Renal pelvis (tissue), 12 donors: Measurements from ENCODE around the gene RFTN2. TPM values are rescaled to one million over a fixed set of nuclear protein-coding genes. Genes with fewer than 3 reads are reported as not detected.
"Not testable (repeated sequence)": the region's sequence is repeated elsewhere in the genome, so short reads cannot be mapped to it uniquely, and the experiment has no call there.

ENCODE experiments used
- DNase-seq: peaks from one replicate; pipeline ENCODE4 v3.0.0-alpha.2; 2013
- long read RNA-seq, 16 experiments: transcript quantifications; one replicate each; lab custom pipeline, GENCODE V29; 2026
- polyA plus RNA-seq, 3 donors: library from polyadenylated mRNA; unstranded; fragments of 120-200 nt; gene quantifications; one replicate each; pipeline ENCODE4 v1.2.1, GENCODE V29; 2013; ENCODE audit not compliant: insufficient read length in 3 of 3

RFTN2 gene
- 10 to 100 TPM; 14.5 to 18.3 (median 16.3) TPM for polyA plus RNA-seq
- long read RNA-seq, donor 1, full-length matches to known transcripts, result 5 of 14 reads
- long read RNA-seq, donor 1, partial matches to known transcripts, result 9 of 14 reads
- long read RNA-seq, donor 1, other reads (novel, unspliced or antisense), result 0 of 14 reads
- long read RNA-seq, donor 2, full-length matches to known transcripts, result 5 of 5 reads
- long read RNA-seq, donor 2, partial matches to known transcripts, result 0 of 5 reads
- long read RNA-seq, donor 2, other reads (novel, unspliced or antisense), result 0 of 5 reads
- long read RNA-seq, donor 3, full-length matches to known transcripts, result 4 of 4 reads
- long read RNA-seq, donor 3, partial matches to known transcripts, result 0 of 4 reads
- long read RNA-seq, donor 3, other reads (novel, unspliced or antisense), result 0 of 4 reads
- long read RNA-seq, donor 4, full-length matches to known transcripts, result 7 of 14 reads
- long read RNA-seq, donor 4, partial matches to known transcripts, result 7 of 14 reads
- long read RNA-seq, donor 4, other reads (novel, unspliced or antisense), result 0 of 14 reads
- long read RNA-seq, donor 5, full-length matches to known transcripts, result 1 of 1 reads
- long read RNA-seq, donor 5, partial matches to known transcripts, result 0 of 1 reads
- long read RNA-seq, donor 5, other reads (novel, unspliced or antisense), result 0 of 1 reads
- long read RNA-seq, donor 6, full-length matches to known transcripts, result 6 of 25 reads
- long read RNA-seq, donor 6, partial matches to known transcripts, result 19 of 25 reads
- long read RNA-seq, donor 6, other reads (novel, unspliced or antisense), result 0 of 25 reads
- long read RNA-seq, donor 7, full-length matches to known transcripts, result 4 of 4 reads
- long read RNA-seq, donor 7, partial matches to known transcripts, result 0 of 4 reads
- long read RNA-seq, donor 7, other reads (novel, unspliced or antisense), result 0 of 4 reads
- long read RNA-seq, donor 8, full-length matches to known transcripts, result 4 of 4 reads
- long read RNA-seq, donor 8, partial matches to known transcripts, result 0 of 4 reads
- long read RNA-seq, donor 8, other reads (novel, unspliced or antisense), result 0 of 4 reads
- long read RNA-seq, donor 9, full-length matches to known transcripts, result 7 of 7 reads
- long read RNA-seq, donor 9, partial matches to known transcripts, result 0 of 7 reads
- long read RNA-seq, donor 9, other reads (novel, unspliced or antisense), result 0 of 7 reads
- long read RNA-seq, donor 10, full-length matches to known transcripts, result 3 of 9 reads
- long read RNA-seq, donor 10, partial matches to known transcripts, result 6 of 9 reads
- long read RNA-seq, donor 10, other reads (novel, unspliced or antisense), result 0 of 9 reads
- long read RNA-seq, donor 11, full-length matches to known transcripts, result 6 of 11 reads
- long read RNA-seq, donor 11, partial matches to known transcripts, result 5 of 11 reads
- long read RNA-seq, donor 11, other reads (novel, unspliced or antisense), result 0 of 11 reads
- long read RNA-seq, donor 12, full-length matches to known transcripts, result 14 of 21 reads
- long read RNA-seq, donor 12, partial matches to known transcripts, result 7 of 21 reads
- long read RNA-seq, donor 12, other reads (novel, unspliced or antisense), result 0 of 21 reads
- long read RNA-seq, donor 13, result 0 reads
- long read RNA-seq, donor 14, result 0 reads
- long read RNA-seq, donor 15, full-length matches to known transcripts, result 7 of 16 reads
- long read RNA-seq, donor 15, partial matches to known transcripts, result 9 of 16 reads
- long read RNA-seq, donor 15, other reads (novel, unspliced or antisense), result 0 of 16 reads
- long read RNA-seq, donor 16, full-length matches to known transcripts, result 7 of 14 reads
- long read RNA-seq, donor 16, partial matches to known transcripts, result 7 of 14 reads
- long read RNA-seq, donor 16, other reads (novel, unspliced or antisense), result 0 of 14 reads

- DNase-seq, result peak; percentile 16
Observed at GRCh38 chr2:197675246-197675645, at the start of gene RFTN2. Gene RFTN2, minus strand, starts transcription at chr2:197675587. Its CDS starts 129 bp downstream, at chr2:197675458.

GRCh38 chr2:197717863-197718262, 42.5 kb upstream of the RFTN2 start:
- no peak for DNase-seq

GRCh38 chr2:197713271-197713670, 37.9 kb upstream of the RFTN2 start:
- DNase-seq, result no peak

GRCh38 chr2:197711578-197711977, 36.2 kb upstream of the RFTN2 start:
- DNase-seq, result no peak

GRCh38 chr2:197710424-197711042, 35.1 kb upstream of the RFTN2 start:
- DNase-seq, result no peak

- not testable (repeated sequence) for DNase-seq
Observed at GRCh38 chr2:197709140-197709539, 33.8 kb upstream of the RFTN2 start.

GRCh38 chr2:197708331-197708730, 32.9 kb upstream of the RFTN2 start:
- DNase-seq, result no peak

GRCh38 chr2:197707316-197708213, 32.2 kb upstream of the RFTN2 start:
- peak; percentile 28 for DNase-seq

- DNase-seq, result no peak
Observed at GRCh38 chr2:197706839-197707207, 31.4 kb upstream of the RFTN2 start.

GRCh38 chr2:197705912-197706838, 30.8 kb upstream of the RFTN2 start:
- no peak for DNase-seq

- peak; percentile 91 for DNase-seq
Observed at GRCh38 chr2:197705121-197705911, 29.9 kb upstream of the RFTN2 start, which contains the start of gene MARS2. Gene MARS2, plus strand, starts transcription at chr2:197705369. Its CDS starts 37 bp downstream, at chr2:197705406.

GRCh38 chr2:197704434-197705120, 29.2 kb upstream of the RFTN2 start:
- no peak for DNase-seq

GRCh38 chr2:197700960-197701359, 25.6 kb upstream of the RFTN2 start:
- DNase-seq, result no peak

- not testable (repeated sequence) for DNase-seq
Observed at GRCh38 chr2:197699724-197700123, 24.3 kb upstream of the RFTN2 start.

GRCh38 chr2:197696571-197696970, 21.2 kb upstream of the RFTN2 start:
- DNase-seq, result not testable (repeated sequence)

GRCh38 chr2:197695971-197696370, 20.6 kb upstream of the RFTN2 start:
- DNase-seq, result not testable (repeated sequence)
